Umbilical cord (tissue), 2 donors: ENCODE measurements around the gene PAM16. TPM values are rescaled to one million over a fixed set of nuclear protein-coding genes. Genes with fewer than 3 reads are reported as not detected.
"Not testable (repeated sequence)": the region's sequence is repeated elsewhere in the genome, so short reads cannot be mapped to it uniquely, and the experiment has no call there.

ENCODE experiments used
- DNase-seq: peaks from one replicate; pipeline ENCODE4 v3.0.0-alpha.2; 2015; ENCODE audit warnings: low spot score
- total RNA-seq: library from RNA; depleted of rRNA; stranded (reverse); fragments of >200 nt; gene quantifications from one replicate; pipeline ENCODE4 v1.2.3, GENCODE V29; 2014; ENCODE audit warnings: low replicate concordance; ENCODE audit not compliant: insufficient read depth

Gene PAM16
- total RNA-seq, 1 donor from 2014 or later: 1.7 TPM

- no peak for DNase-seq
These were observed 2.6 kb upstream of the PAM16 start for GRCh38 chr16:4353675-4354074.

GRCh38 chr16:4352843-4353242 lies 1.7 kb upstream of the PAM16 start:
- no peak for DNase-seq

DNA sequence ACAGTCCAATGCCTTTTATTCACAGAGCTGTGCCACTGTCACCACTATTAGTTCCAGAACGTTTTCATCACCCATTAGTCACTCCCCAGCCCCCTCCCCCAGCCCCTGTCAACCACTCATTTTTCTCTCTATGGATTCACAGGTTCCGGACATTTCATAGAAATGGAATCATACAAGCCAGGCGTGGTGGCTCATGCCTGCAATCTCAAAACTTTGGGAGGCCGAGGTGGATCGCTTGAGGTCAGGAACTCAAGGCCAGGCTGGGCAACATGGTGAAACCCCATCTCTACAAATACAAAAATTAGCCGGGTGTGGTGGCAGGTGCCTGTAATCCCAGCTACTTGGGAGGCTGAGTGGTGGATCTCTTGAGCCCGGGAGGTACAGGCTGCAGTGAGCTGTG lies 759 bp upstream of the PAM16 start:
- DNase-seq: no peak

- no peak for DNase-seq
These were observed 745 bp downstream of the PAM16 start for GRCh38 chr16:4350365-4350786.

DNA sequence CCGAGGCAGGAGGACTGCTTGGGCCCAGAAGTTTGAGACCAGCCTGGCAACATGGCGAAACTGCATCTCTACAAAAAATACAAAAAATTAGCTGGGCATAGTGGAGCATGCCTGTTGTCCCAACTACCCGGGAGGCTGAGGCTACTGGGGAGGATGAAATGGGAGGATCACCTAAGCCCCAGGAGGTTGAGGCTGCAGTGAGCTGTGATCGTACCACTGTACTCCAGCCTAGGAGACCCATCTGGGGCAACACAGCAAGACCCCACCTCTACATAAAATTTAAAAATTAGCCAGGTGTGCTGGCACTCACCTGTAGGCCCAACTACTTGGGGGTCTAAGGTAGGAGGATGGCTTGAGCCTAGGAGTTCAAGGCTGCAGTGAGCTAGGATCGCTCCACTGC lies 1.8 kb downstream of the PAM16 start:
- DNase-seq: no peak

DNA sequence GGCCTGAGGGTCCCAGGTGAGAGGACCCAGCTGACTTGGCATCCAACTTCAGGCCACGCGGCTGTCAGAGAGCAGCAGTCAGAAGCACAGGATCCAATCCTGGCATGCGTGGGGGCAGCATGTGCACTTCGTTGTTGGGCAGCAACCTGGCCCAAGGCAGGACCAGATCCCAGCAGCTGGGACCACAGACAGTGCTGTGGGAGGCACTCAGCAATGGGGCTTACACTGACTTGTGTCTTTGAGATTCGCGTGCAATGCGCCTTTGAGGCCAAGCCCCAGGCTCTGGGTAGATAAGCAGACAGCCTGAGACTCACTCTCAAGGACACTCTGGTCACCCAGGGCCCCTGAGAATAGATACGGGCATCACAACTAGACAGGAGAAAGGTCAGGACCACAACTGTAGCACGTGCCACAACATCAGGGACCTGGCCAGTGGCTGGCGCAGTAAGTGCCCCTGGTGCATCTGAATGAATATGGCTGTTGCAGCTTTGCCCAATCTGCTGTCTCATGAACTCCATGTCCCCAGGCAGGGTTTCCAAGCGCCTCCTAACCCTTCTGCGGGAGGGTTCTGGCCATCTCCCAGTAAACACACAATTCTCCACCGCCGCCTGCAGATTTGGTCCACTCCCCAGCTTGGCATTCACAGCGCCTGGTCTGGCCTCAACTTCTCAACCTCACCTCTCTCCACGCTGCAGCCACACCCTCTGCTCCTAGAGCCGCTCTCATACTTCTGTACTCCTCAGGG lies 3.2 kb downstream of the PAM16 start:
- DNase-seq: no peak

- no peak for DNase-seq
These were observed 4.1 kb downstream of the PAM16 start for GRCh38 chr16:4347010-4347409.

- DNase-seq: no peak
These were observed 5.0 kb downstream of the PAM16 start for GRCh38 chr16:4345836-4346781.

DNA sequence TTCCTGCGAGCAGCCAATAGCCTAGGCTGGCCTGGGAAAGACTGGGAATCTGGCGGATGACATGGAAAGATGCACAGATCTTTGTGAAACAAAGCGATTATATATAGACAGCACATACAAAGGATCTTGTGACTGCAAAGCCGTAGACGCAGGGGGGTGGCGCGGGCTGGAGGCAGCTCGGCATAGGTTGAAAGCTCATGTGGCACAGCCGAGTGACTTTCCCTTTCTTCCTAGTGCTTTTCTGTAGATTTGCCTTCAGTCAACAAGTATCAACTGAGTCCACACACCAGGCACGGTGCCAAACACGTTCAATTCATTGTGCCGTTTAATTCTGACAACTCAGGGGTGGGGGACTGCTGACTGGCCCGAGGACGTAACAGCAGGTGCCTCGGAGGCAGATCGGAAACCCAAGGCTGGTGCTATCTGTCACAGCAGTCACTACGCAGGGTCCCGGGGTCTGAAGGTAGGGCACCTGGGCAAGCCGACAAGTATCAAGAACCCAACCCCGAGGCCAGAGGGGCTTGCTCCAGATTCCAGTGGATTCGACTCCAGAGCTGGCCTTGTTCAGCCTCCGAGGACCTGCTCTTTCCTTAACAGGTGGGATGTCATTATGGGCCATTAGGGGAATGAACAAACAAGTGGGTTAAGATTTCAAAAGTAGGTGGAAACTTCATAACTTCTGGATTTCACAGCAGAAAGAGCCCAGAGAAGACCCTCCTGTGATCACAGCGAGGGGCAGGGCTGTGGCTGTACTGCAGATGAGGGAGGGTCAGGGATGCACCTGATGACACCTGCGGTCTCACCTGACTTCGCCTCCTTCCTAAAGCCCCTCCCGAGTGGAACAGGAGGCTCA lies 5.9 kb downstream of the PAM16 start:
- no peak for DNase-seq

DNA sequence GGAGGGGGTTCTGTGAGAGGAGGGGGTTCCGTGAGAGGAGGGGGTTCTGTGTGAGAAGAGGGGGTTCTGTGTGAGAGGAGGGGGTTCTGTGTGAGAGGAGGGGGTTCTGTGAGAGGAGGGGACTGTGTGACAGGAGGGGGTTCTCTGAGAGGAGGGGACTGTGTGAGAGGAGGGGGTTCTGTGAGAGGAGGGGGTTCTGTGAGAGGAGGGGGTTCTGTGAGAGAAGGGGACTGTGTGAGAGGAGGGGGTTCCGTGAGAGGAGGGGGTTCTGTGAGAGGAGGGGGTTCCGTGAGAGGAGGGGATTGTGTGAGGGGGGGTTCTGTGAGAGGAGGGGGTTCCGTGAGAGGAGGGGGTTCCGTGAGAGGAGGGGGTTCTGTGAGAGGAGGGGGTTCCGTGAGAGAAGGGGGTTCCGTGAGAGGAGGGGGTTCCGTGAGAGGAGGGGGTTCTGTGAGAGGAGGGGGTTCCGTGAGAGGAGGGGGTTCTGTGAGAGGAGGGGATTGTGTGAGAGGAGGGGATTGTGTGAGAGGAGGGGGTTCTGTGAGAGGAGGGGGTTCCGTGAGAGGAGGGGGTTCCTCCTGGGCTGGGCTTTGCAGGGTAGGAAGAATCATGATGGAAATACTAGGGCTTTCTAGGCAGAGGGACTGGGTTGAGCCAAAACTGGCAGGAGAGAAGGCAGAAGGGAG lies 6.7 kb downstream of the PAM16 start:
- DNase-seq: not testable (repeated sequence)

DNA sequence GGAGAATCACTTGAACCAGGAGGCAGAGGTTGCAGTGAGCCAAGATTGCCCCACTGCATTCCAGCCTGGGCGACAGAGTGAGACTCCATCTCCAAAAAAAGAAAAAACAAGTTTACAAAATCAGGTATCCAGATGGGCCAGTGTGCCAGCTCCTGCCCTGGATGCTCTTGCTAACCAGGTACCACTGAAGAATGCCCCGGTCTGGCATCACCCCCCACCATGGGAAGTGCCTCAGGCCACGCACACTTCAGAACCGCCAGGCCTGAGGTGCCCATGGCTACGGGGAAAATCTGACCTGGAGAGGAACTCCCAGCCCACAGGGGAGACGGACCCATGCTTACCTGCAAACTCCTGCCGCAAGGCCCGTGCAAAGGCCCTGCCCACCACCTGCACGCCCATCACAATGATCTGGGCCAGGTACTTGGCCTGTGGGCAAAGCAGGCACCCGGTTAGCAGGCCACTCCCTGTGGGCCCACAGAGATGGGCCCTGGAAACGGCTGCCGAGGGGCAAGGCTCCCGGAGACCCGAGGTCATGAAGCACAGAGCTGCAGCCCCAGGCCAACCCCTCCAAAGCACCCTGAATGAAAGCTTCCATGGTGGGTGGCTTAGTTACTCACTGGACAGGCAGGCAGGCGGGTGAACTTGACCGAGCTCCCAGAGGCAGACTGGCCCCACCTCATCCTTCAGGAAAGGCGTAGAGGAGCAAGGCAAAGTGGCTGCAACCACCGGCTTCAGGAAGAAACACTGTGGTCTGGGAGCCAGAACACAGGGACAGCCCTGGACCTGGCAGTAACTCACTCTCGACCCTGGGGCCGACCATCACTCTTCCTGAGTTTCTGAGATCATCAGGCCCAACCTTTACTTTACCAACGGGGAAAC lies 8.0 kb downstream of the PAM16 start:
- DNase-seq: no peak

DNA sequence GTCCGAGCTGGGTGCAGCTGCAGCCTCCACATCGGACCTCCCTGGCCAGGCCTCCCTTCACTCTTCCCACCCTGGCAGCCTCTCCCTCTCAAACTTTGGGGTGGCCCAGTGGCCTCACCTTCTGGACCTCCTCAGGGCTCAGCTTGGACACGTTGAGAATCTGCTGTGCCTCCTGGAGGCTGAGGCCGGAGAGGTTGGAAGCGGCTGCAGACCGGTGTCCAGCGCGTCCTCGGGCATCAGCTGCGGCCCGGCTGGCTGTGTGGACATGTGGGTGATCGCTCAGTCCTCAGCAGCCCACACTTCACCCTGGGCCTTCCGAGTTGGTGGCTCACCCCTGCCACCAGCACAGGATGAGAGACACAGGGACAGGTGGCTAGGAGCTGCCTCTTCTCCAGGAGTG lies 9.9 kb downstream of the PAM16 start:
- no peak for DNase-seq

GRCh38 chr16:4340443-4340842 lies 10.7 kb downstream of the PAM16 start:
- no peak for DNase-seq

DNA sequence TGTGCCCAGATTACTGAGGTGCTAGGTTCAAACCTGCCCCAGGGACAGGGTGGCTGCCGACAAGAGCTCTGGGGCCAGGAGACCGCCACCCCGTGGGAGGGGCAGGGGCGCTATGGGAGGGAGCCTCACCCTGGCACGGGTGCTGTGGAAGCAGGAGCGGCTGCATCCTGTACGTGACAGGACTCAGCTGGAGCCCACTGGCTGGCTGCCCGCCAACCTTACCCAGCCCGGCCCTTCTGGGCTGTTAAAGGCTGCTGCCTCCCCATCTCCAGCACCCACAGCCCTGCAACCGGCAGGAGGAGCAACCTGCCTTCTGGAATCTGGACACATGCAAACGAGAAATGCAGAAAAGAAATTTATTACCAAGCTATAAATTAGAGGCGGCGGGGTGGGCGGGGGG lies 11.2 kb downstream of the PAM16 start:
- DNase-seq: peak; percentile 83

DNA sequence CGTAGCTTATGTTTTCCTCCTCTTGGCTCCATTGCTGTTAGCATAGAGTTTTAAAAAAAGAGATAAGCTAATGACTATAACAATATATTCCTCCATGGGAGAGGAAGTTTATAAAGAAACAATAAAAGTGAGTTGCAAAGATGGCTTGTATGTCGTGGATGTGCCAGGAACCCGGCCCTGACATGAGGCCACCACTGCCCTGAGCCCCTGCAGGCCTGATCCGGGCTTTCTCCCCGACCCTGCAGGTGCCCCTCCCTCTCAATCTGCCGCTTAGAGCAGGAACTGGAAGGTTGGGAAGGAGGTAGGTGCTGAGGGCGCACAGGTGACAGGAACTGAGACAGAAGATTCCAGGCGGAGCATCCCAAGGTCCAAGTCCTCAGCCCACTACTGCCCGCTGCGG lies 11.7 kb downstream of the PAM16 start:
- no peak for DNase-seq

GRCh38 chr16:4338712-4339299 lies 12.3 kb downstream of the PAM16 start:
- no peak for DNase-seq

GRCh38 chr16:4338125-4338582 lies 13.0 kb downstream of the PAM16 start:
- no peak for DNase-seq

- DNase-seq: no peak
These were observed 13.5 kb downstream of the PAM16 start for GRCh38 chr16:4337540-4338088.
